IPS-18a (cell line): ENCODE measurements around the gene PSAPL1.

ENCODE experiments used
- H3K27ac ChIP-seq: one replicate; pipeline ENCODE4 v1.5.1; 2013; ENCODE audit warnings: low read length
- H3K27me3 ChIP-seq: one replicate; pipeline ENCODE4 v1.6.1; 2013; ENCODE audit warnings: mild to moderate bottlenecking, low read length; ENCODE audit not compliant: control insufficient read depth, insufficient read depth
- H3K36me3 ChIP-seq: one replicate; pipeline ENCODE4 v1.6.1; 2013; ENCODE audit warnings: low read depth, low read length; ENCODE audit not compliant: control insufficient read depth
- H3K4me1 ChIP-seq: one replicate; pipeline ENCODE4 v1.6.1; 2013; ENCODE audit warnings: low read depth, low read length; ENCODE audit not compliant: control insufficient read depth
- H3K4me3 ChIP-seq: one replicate; pipeline ENCODE4 v1.5.1; 2013; ENCODE audit warnings: low read length
- H3K9ac ChIP-seq: one replicate; pipeline ENCODE4 v1.6.1; 2013; ENCODE audit warnings: mild to moderate bottlenecking, low read length, moderate library complexity
- H3K9me3 ChIP-seq: one replicate; pipeline ENCODE4 v1.6.1; 2013; ENCODE audit warnings: low read depth, low read length; ENCODE audit not compliant: control insufficient read depth

Gene PSAPL1

DNA sequence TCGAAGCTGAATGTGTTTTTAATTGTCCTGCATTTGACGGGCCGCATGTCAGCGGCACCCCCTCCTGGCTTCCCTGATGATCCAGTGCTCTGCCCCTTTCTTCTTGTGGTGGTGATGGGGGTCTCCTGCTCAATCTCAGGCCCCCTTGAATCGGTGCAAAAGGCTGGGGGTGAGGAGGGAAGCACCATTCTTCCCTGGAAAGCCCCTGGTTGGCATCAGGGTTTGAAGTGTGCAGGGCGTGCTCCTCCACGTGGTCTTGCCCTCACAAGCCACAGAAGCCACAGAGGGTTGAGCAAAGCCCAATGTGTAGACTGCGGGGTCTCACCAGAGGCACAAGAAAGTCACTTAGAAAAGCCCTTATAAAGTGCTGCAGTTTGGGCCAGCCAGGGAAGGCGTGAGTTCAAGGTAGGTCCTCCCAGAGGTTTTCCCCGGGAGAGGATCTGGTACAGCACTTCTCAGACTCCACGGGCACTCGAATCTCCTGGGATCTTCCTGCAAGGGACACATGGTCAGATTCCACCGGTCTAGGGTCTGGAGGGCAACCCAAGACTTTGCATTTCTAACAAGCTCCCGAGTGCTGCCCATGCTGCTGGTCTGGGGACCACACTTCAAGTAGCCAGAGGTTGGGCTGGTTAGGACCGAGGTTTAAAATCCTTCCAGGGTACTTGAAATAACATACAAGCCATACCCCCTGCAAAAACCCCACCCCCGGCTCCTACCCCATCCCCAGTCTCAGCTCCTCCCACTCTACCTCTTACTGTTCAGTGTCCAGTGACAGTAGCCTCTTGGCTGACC, 35.1 kb downstream of the PSAPL1 start:
- Histone ChIP-seq H3K27ac (no peak overlapping the region), H3K4me3 (no peak overlapping the region), H3K36me3 (no peaks in the 10 kb centered on the region), H3K9ac (no peak overlapping the region), H3K27me3 (no peaks in the 10 kb centered on the region), H3K9me3 (no peaks in the 10 kb centered on the region), H3K4me1 (no peaks in the 10 kb centered on the region)

DNA sequence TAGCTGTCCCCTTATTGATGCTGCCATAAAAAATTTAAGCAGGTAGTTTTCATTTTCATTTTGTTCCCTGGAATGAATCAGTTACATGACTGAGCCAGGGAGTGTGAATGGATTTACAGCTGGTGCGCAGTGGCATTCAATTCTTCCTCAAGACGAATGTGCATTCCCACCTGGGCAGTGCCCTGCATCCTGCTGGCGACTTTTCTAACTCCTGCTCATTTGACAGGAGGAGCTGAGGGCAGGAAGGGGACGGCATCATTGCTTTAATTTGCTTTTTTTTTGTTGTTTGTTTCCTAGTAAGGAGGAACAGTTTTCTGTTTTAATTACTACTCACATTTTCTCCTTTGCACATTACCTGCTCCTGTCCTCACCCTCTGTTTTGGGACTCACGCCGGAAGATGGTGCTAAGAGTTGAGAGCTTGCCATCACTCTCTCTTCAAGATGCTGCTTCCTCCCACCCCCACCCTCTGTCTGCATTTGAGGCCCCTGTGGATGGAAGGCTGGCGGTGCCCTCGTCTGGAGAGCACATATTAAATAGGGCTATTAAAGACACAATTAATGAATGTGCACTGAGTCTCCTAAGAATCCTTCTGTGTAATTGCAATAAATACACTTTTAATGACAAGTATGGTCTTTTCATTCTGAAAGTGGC, 35.8 kb downstream of the PSAPL1 start:
- Histone ChIP-seq H3K27me3 (no peaks in the 10 kb centered on the region), H3K4me1 (no peaks in the 10 kb centered on the region), H3K4me3 (no peak overlapping the region), H3K36me3 (no peaks in the 10 kb centered on the region), H3K9me3 (no peaks in the 10 kb centered on the region), H3K27ac (no peak overlapping the region), H3K9ac (no peak overlapping the region)

DNA sequence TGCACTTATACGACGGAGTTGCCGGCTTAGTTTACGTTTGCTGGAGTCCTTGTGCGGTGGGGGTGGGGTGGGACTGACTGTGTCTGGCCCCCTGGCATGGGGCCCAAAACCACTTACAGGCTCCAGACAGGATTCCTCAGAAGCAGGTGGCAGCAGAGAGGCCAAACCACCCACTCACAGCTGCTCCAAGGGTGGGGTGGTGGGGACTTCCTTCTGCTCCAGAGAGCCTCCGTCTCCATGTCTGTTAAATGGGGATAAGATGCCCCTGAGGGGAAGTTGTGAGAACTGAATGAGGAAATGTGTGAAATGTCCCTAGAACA, 36.7 kb downstream of the PSAPL1 start:
- Histone ChIP-seq H3K4me3 (no peak overlapping the region), H3K36me3 (no peaks in the 10 kb centered on the region), H3K4me1 (no peaks in the 10 kb centered on the region), H3K27me3 (no peaks in the 10 kb centered on the region), H3K9ac (no peak overlapping the region), H3K9me3 (no peaks in the 10 kb centered on the region), H3K27ac (no peak overlapping the region)

DNA sequence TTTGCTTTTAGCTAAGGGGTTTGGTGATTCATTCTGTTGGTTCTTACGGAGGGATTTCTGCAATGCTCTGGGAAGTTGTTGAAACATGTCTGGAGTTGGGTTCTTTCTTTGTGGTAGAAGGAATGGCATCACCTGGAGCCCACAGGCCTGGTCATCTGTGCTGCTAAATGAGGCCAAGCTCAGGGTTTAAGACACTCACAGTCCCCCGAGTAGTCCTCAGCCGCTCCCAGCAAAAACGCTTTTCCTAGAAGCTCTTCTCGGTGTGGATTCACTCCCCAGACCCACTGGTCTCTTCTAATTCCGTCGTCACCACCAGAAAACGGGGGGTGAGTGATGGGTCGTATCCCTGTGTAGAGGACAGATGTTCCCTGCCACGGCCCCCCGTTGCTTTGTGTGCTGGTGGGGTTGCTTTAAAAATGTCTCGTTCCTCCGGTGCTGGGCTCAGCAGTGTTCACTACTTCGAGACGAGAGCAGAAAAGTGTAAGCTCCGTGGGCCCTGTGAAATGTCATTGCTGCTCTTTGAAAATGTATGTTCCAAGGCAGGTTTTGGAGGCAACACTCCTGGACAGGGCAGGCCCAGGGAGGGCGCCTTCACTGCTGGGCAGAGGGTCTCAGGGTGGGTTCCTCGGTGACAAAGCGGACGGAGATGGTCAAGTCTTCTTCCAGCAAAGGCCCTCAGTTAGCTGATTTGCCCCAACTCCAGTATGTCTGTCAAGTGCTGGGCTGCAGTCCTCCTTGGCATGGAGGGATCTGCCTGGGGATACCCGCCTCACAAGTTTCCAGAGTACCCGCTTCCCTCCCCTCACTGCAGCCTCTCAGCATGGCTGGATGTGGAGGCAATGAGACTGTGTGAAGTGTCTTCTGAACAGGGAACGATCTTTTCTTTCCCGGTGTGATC, 37.3 kb downstream of the PSAPL1 start:
- Histone ChIP-seq H3K9ac (no peak overlapping the region), H3K27me3 (no peaks in the 10 kb centered on the region), H3K9me3 (no peaks in the 10 kb centered on the region), H3K4me1 (no peaks in the 10 kb centered on the region), H3K36me3 (no peaks in the 10 kb centered on the region), H3K4me3 (no peak overlapping the region), H3K27ac (no peak overlapping the region)

DNA sequence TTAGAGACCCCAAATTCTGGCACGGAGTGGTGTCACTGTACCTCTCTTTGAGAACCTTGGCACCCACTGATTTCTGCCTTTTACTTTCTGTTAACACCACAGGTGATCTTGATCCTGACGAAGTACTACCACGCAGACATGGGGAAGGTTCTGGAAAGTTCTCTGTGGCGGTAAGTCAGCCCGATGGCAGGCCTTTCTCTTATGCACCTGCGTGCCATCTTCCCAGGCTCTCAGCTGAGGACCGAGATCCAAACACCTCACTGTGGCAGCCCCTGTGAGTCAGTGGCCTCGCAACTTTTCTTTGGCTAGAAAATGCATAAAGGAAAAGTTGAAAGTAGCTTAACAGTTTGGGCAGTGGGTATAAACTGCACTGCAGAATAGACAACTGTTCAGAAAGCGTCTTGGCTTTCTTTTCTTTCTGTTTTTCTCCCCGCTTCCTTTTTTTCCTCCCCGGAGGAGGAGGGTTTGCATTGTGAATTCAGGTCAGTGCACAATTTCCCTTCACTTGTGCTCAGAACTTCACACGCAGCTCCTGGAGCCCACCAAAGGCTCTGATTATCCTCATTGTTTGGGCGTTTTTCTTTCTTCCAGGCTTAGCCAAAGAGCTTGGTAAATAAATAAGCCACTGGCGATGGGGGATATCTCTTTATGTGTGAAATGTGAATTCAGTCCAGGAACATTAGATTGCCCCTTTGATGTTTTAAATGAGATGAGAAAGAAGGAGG, 38.4 kb downstream of the PSAPL1 start:
- Histone ChIP-seq H3K4me1 (no peaks in the 10 kb centered on the region), H3K9me3 (no peaks in the 10 kb centered on the region), H3K27ac (no peak overlapping the region), H3K4me3 (no peak overlapping the region), H3K27me3 (no peaks in the 10 kb centered on the region), H3K36me3 (no peaks in the 10 kb centered on the region), H3K9ac (no peak overlapping the region)

DNA sequence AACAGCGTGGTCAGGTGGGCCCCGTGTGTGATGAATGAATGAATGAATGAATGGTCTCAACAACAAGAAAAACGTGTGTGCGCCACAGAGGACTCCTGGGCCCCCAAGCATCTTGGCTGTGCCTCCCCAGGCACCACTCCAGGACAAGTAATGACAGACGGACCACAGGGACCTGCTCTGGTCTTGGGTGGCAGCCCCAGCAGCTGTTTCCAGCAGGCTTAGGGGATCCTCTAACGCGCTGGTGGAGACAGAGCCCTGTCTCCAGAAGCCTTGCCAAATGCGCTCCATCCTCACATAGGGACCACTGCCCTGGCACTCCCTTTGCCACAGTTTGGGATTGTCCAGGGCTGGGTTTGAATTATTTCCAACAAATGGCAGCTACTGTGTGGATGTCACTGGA, 39.1 kb downstream of the PSAPL1 start:
- H3K9ac ChIP-seq = no peak overlapping the region
- no peak overlapping the region for H3K27ac ChIP-seq
- no peaks in the 10 kb centered on the region for H3K4me1 ChIP-seq
- no peak overlapping the region for H3K4me3 ChIP-seq
- H3K9me3 ChIP-seq = no peaks in the 10 kb centered on the region
- H3K36me3 ChIP-seq = no peaks in the 10 kb centered on the region
- no peaks in the 10 kb centered on the region for H3K27me3 ChIP-seq

DNA sequence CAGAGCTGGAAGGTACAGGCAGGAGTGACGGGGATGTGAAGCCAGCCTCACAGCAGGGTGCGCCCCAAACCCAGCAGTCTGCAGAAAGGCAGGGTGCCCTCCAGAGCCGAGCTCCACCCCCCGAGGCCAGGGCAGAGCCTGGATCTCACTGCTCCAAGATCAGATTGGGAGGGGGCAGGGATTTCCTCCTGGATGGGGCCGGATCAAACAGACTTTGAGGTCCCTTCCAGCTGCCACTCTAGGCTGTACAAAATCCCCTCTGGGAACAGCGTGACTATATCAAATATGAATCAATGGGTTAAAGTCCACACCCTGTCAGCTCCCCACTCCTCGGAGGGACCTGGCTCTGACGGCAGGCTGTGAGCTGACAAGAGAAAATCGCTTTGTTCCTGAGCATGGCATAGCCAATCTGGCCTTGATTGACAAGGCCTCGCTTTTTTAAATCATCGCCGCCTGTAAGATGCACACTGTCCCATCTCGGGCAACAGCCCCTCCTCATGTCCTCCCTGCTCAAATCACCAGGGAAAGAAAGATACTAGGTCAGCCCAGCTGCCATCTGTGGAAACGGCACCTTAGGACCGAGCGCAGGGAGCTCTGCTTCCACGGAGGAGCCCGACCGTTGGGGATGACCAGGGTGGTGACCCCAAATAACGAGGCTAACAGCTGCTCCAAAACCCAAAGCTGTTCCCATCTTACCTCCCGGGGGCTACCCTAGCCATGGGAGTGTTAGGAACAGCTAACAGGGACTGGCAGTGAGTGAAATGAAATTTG, 39.9 kb downstream of the PSAPL1 start:
- H3K4me3 ChIP-seq = no peak overlapping the region
- no peaks in the 10 kb centered on the region for H3K4me1 ChIP-seq
- H3K9ac ChIP-seq = no peak overlapping the region
- no peaks in the 10 kb centered on the region for H3K9me3 ChIP-seq
- no peaks in the 10 kb centered on the region for H3K27me3 ChIP-seq
- no peaks in the 10 kb centered on the region for H3K36me3 ChIP-seq
- H3K27ac ChIP-seq = no peak overlapping the region

DNA sequence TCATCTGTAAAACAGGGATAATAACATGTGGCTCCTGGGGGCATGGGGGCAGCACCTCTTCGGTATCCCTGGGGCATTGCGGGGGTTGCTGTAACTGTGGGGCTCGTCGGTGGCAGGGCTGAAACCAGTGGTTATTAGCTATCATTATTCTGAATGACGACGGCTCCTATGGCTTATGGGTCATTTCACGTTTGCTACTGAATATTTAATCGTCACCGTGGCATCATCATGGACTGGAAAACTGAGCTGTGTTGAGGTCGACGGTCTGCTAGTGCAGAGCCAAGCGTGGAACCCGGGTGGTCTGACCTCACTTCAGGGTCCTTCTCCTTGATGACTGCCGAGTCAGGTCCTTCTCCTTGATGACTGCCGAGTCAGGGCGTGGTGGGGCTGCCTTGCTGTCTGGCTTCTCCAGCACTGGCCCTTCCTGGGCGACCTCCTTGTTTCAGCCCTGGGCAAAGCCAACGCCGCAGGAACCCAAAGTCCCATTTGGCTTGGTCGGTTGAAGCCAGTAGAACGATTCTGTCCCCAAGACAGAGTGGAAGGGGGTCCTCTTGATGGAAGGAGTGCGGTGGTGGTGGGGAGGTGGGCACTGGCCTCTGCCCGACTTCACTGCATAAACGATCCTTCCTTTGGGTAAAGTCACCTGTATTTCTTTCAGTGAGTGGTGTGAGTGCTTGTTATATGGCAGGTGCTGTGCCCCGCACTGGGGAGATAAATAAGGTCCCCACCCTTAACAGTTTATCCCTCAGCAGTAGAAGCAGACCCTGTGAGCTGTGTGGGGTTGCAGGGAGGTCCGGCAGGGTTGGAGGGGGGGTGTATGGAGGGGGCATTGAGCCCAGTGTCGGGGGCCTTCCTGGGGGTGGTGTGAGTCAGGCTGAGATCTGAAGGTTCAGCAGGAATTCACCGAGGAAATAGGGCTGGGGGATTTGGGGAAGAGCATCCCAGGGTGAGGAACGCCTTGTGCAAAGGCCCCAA, 40.8 kb downstream of the PSAPL1 start:
- no peaks in the 10 kb centered on the region for H3K4me1 ChIP-seq
- H3K9me3 ChIP-seq = no peaks in the 10 kb centered on the region
- H3K27ac ChIP-seq = no peak overlapping the region
- H3K4me3 ChIP-seq = no peak overlapping the region
- no peaks in the 10 kb centered on the region for H3K36me3 ChIP-seq
- no peak overlapping the region for H3K9ac ChIP-seq
- no peaks in the 10 kb centered on the region for H3K27me3 ChIP-seq

DNA sequence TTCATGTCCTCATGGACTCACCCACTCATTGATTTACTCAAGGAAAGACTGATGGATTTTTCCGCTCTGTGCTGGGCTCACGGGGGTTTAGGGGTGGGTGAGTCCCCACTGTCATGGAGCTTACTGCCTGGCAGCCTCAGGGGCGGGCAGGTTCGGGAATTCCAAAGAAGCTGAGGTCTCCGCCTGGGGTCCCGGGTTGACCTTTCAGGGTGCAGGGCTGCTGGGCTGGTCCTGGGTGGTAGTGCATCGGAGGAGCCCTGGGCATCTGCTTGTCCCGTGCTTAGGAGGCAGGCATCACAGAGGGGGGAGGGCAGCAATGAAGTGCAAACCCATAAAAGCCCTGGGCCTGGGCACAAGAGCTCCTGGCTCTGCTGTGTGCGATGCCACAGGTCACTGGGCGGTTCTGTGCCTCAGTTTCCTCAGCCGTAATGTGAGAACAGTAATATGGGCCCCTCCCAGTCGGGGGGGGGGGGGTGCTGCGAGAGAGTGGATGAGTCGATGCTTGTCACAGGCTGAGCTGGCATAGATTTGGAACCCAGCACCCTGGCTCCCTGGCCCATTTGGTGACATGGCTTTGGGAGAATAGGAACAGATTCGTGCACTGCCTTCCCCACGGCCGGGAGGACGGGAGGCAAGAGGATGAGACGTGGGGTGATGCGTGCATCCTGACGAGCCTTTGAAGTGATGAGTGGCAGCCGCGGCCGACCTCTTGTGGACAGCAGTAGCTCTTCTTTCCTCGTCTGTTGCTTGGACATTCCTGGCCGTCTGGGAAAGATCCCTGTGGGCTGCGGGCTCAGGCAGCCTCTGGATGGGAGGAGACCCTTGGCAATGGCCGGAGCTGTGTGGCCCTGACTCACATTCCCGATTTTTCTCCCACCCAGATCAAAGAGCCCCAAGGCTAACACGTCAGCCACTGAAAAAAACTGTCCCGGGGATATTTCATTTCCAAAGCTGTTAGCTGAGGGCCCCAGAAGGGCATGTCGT, 42.0 kb downstream of the PSAPL1 start:
- H3K27ac ChIP-seq = no peak overlapping the region
- no peaks in the 10 kb centered on the region for H3K9me3 ChIP-seq
- no peak overlapping the region for H3K4me3 ChIP-seq
- no peaks in the 10 kb centered on the region for H3K27me3 ChIP-seq
- no peaks in the 10 kb centered on the region for H3K4me1 ChIP-seq
- no peak overlapping the region for H3K9ac ChIP-seq
- no peaks in the 10 kb centered on the region for H3K36me3 ChIP-seq
